Sigmoid colon (tissue), 7 donors: ENCODE measurements around the gene PDILT. TPM values are rescaled to one million over a fixed set of nuclear protein-coding genes. Genes with fewer than 3 reads are reported as not detected.
"Not testable (repeated sequence)": the region's sequence is repeated elsewhere in the genome, so short reads cannot be mapped to it uniquely, and the experiment has no call there.

Experiments
- DNase-seq: peaks from one replicate; pipeline ENCODE4 v3.0.0-alpha.2; 2019
- H3K27ac ChIP-seq, 4 donors: fragments of 200-600 bp; sonication (generic); one replicate each; pipeline ENCODE4 v1.5.1; 2016 to 2019; ENCODE audit warnings: mild to moderate bottlenecking in 1 of 4
- H3K27me3 ChIP-seq, 3 donors: fragments of 200-600 bp; sonication (generic); one replicate each; pipeline ENCODE4 v1.5.1; 2019; ENCODE audit warnings: mild to moderate bottlenecking in 1 of 3
- H3K36me3 ChIP-seq, 4 donors: fragments of 200-600 bp; sonication (generic); one replicate each; pipeline ENCODE4 v1.5.1; 2016 to 2019
- H3K4me1 ChIP-seq, 4 donors: fragments of 200-600 bp; sonication (generic); one replicate each; pipeline ENCODE4 v1.5.1; 2017 to 2019
- H3K4me3 ChIP-seq, 4 donors: fragments of 200-600 bp; sonication (generic); one replicate each; pipeline ENCODE4 v1.5.1; 2017 to 2019; ENCODE audit warnings: mild to moderate bottlenecking in 2 of 4, moderate library complexity in 1 of 4
- H3K9me3 ChIP-seq, 4 donors: fragments of 200-600 bp in 3 of 4; sonication (generic) in 3 of 4; one replicate each; pipeline versions ENCODE4 v1.5.1 to v1.6.1; 2013 to 2019
- EP300 ChIP-seq, 4 donors: sonication (generic); formaldehyde crosslinking; IDR thresholded peaks; one replicate each; pipeline ENCODE4 v1.6.1; 2017; ENCODE audit warnings: antibody characterized with exemption in 4 of 4
- POLR2A ChIP-seq, 2 donors: fragments of 450-650 bp; IDR thresholded peaks; one replicate each; pipeline ENCODE4 v1.6.1; 2016; ENCODE audit warnings: antibody characterized with exemption in 2 of 2, mild to moderate bottlenecking in 2 of 2, moderate library complexity in 2 of 2
- POLR2AphosphoS5 ChIP-seq, 4 donors: sonication (generic); formaldehyde crosslinking; IDR thresholded peaks; one replicate each; pipeline ENCODE4 v1.6.1; 2017; ENCODE audit warnings: antibody characterized with exemption in 4 of 4
- WGBS, 2 donors: extraction: QIAGEN DNeasy Blood & Tissue Kit; methylation state at CpG; one replicate each; pipeline ENCODE4 v1.1.7; 2013; 5-methylcytosine and 5-hydroxymethylcytosine counted together
- intact Hi-C: fragments of 100-400 bp; cut with DNase I; formaldehyde crosslinking; loops from one replicate; pipeline ENCODE4 v1.15.1; 2023
- polyA plus RNA-seq, 3 donors: library from polyadenylated mRNA; stranded (reverse); fragments of 200-250 nt; gene quantifications; one replicate each; pipeline ENCODE4 v1.2.3, GENCODE V29; 2013
- total RNA-seq, 4 donors: library from RNA; depleted of rRNA; stranded (reverse); fragments of >200 nt; gene quantifications; one replicate each; pipeline ENCODE4 v1.1.0, GENCODE V29; 2016
- TF ChIP-seq, protein P1 (sequence below), 4 experiments: fragments of 450-650 bp in 3 of 4; fragments of 200-600 bp in 1 of 4; IDR thresholded peaks; one replicate each; pipeline ENCODE4 v1.5.1; 2016 to 2019; ENCODE audit warnings: antibody characterized with exemption in 4 of 4, mild to moderate bottlenecking in 3 of 4, moderate library complexity in 2 of 4
- donor health status: healthy with polysubstance abuse.
- donor health status: Bipolar disorder and iron deficiency.
- donor health status: healthy.

The PDILT gene
- total and polyA plus RNA-seq, 7 donors = not detected

DNA sequence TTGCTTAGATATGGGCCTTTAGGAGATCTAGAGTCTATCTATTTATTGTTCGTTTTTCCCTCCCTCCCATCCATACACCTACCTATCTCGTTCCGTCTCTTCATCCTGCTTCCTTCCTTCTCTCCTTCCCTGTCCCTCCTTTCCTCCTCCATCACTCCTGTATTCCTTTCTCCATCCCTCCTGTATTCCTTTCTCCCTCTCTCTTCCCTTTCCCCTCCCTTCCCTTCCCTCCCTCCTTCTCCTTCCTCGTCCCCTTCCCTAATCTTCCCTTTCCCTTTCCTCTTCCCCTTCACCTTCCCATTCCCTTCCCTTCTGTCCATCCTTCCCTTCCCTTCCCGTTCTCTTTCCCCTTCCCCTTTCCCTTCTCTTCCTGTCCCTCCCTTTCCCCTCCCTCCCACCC, 87.8 kb downstream of the PDILT start:
- no peak for DNase-seq
- H3K27me3 ChIP-seq = peaks cover 0 to 7% (median 0%) of the 10 kb centered on the region in 3 donors
- intact Hi-C loops = no loop called here
- no peaks in the 10 kb centered on the region for H3K4me1 ChIP-seq
- no peak for TF ChIP-seq POLR2A (IDR thresholded peaks at IDR 0.05)
- TF ChIP-seq, protein P1, sequence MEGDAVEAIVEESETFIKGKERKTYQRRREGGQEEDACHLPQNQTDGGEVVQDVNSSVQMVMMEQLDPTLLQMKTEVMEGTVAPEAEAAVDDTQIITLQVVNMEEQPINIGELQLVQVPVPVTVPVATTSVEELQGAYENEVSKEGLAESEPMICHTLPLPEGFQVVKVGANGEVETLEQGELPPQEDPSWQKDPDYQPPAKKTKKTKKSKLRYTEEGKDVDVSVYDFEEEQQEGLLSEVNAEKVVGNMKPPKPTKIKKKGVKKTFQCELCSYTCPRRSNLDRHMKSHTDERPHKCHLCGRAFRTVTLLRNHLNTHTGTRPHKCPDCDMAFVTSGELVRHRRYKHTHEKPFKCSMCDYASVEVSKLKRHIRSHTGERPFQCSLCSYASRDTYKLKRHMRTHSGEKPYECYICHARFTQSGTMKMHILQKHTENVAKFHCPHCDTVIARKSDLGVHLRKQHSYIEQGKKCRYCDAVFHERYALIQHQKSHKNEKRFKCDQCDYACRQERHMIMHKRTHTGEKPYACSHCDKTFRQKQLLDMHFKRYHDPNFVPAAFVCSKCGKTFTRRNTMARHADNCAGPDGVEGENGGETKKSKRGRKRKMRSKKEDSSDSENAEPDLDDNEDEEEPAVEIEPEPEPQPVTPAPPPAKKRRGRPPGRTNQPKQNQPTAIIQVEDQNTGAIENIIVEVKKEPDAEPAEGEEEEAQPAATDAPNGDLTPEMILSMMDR (IDR thresholded peaks at IDR 0.05) = no peak
- no peak for TF ChIP-seq POLR2AphosphoS5 (IDR thresholded peaks at IDR 0.05)
- TF ChIP-seq EP300 (IDR thresholded peaks at IDR 0.05) = no peak
- 67 to 76% methylated on average over 5 of the region's 5 CpGs for WGBS, 2 donors
- H3K27ac ChIP-seq = no peak overlapping the region
- H3K36me3 ChIP-seq = no peaks in the 10 kb centered on the region
- no peaks in the 10 kb centered on the region for H3K9me3 ChIP-seq
- no peak overlapping the region for H3K4me3 ChIP-seq

DNA sequence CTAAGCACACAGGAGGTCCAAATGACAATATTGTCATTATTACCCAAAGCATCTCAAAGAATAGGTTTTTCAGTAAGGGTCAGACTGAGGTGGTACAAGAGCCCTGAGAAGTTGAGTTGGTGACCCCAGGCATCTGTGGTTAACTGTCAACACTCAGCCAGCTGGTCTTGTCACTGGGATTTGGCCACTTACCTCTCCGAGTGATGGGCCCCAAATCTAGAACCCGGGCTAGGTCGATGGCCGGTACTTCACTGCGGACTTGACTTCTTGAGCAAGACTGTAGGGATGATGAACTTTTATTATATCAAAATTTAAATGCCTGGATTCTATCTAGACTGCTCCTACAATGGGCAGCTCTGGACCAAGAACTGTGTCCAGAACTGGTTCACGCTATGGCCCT, 88.8 kb downstream of the PDILT start:
- Histone ChIP-seq H3K36me3 (no peaks in the 10 kb centered on the region), H3K27me3 (peaks cover 0 to 7% (median 0%) of the 10 kb centered on the region in 3 donors), H3K4me3 (no peak overlapping the region), H3K4me1 (no peaks in the 10 kb centered on the region), H3K9me3 (no peaks in the 10 kb centered on the region), H3K27ac (no peak overlapping the region)
- intact Hi-C loops = no loop called here
- DNase-seq = no peak
- WGBS, 2 donors = 95 to 97% methylated on average over 6 of the region's 6 CpGs
- no peak for TF ChIP-seq EP300 (IDR thresholded peaks at IDR 0.05)
- TF ChIP-seq, protein P1 (IDR thresholded peaks at IDR 0.05) = no peak
- TF ChIP-seq POLR2AphosphoS5 (IDR thresholded peaks at IDR 0.05) = no peak
- no peak for TF ChIP-seq POLR2A (IDR thresholded peaks at IDR 0.05)

DNA sequence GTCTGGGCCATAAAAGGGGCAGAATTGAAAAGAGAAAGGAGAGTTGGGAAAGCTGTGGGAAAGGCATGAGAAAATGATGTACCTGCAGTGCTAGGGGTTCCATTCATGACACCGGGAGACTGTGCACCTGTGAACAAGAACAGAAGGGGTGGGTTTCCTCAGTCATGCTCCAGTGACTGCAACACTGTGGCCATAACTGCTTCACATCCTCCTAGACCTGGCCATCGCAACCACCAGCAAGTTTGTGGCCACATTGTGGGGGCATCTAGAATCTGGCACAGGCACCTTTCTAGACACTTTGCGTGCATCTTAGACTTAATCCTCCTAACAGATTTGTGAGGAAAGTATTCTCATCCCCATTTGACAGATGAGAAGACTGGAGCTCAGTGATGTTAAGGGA, 90.0 kb downstream of the PDILT start:
- Histone ChIP-seq H3K36me3 (no peaks in the 10 kb centered on the region), H3K27ac (no peak overlapping the region), H3K27me3 (peaks cover 0 to 7% (median 0%) of the 10 kb centered on the region in 3 donors), H3K4me1 (no peaks in the 10 kb centered on the region), H3K9me3 (no peaks in the 10 kb centered on the region), H3K4me3 (no peak overlapping the region)
- intact Hi-C loops = no loop called here
- no peak for DNase-seq
- WGBS, 2 donors = 87% methylated on average over 3 of the region's 3 CpGs
- TF ChIP-seq POLR2A (IDR thresholded peaks at IDR 0.05) = no peak
- TF ChIP-seq EP300 (IDR thresholded peaks at IDR 0.05) = no peak

DNA sequence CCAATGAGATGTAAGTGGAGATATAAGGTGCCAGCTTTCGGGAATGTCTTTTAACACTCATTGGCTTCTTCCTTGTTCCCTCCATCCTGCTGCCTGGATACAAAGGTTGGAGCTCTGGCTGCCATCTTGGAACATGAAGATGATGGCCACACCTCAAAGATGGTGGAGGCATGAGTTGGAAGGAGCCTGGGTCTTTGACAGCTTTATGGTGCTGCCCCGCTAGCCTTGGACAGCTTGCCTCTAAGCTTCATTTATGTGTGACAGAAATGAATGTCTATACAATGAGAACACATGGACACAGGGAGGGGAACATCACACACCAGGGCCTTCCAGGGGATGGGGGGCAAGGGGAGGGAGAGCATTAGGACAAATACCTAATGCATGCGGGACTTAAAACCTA, 90.8 kb downstream of the PDILT start:
- H3K9me3 ChIP-seq = no peaks in the 10 kb centered on the region
- no peak for DNase-seq
- peaks cover 0 to 2% (median 0%) of the 10 kb centered on the region in 3 donors for H3K27me3 ChIP-seq
- TF ChIP-seq POLR2A (IDR thresholded peaks at IDR 0.05) = no peak
- no peak for TF ChIP-seq POLR2AphosphoS5 (IDR thresholded peaks at IDR 0.05)
- TF ChIP-seq, protein P1 (IDR thresholded peaks at IDR 0.05) = no peak
- TF ChIP-seq EP300 (IDR thresholded peaks at IDR 0.05) = no peak
- no peaks in the 10 kb centered on the region for H3K4me1 ChIP-seq
- H3K27ac ChIP-seq = no peak overlapping the region
- no peak overlapping the region for H3K4me3 ChIP-seq
- no peaks in the 10 kb centered on the region for H3K36me3 ChIP-seq
- WGBS, 2 donors = 92 to 95% methylated on average over 3 of the region's 3 CpGs
- intact Hi-C loops = no loop called here

DNA sequence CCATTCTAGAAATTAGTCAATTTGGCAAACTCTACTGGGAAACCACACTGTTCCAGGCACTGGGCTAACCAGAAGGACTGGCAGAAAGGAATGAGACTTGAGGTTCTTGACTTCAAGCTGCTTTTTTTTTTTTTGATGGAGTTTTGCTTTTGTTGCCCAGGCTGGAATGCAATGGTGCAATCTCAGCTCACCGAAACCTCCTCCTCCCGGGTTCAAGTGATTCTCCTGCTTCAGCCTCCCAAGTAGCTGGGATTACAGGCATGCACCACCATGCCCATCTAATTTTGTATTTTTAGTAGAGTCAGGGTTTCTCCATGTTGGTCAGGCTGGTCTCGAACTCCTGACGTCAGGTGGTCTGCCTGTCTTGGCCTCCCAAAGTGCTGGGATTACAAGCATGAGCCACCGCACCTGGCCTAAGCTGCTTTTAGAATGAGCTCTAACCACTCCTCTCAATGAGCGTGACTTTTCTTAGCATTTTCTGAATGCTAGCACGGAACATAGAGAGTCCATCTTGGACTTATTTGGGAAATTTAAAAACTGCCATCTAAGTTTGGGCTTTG, 91.9 kb downstream of the PDILT start:
- intact Hi-C loops, H3K4me1 ChIP-seq, H3K27me3 ChIP-seq, H3K36me3 ChIP-seq, DNase-seq, H3K4me3 ChIP-seq, H3K9me3 ChIP-seq, H3K27ac ChIP-seq: not testable (repeated sequence)
- WGBS, 2 donors = 94 to 96% methylated on average over 7 of the region's 7 CpGs

DNA sequence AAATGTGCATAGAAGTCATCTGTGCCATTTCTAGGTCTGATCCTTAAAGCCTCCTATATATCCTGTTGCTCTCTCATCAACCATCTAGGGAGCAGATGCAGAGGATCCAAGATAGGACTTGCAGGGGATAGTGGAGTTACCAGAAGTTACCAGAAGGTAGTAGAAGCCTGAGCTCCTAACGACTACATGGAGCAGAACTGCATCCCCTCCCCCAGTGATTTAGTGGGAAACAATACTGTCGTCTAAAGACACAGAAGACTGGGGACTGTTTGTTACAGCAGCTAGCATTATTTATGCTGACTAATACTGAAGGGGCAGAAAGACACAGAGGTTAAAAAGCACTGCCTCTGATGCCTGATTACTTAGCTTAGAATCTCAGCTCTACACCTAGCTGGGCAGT, 93.0 kb downstream of the PDILT start:
- no peaks in the 10 kb centered on the region for H3K27me3 ChIP-seq
- no peak overlapping the region for H3K4me3 ChIP-seq
- H3K9me3 ChIP-seq = no peaks in the 10 kb centered on the region
- DNase-seq = no peak
- H3K4me1 ChIP-seq = no peaks in the 10 kb centered on the region
- TF ChIP-seq POLR2A (IDR thresholded peaks at IDR 0.05) = no peak
- TF ChIP-seq POLR2AphosphoS5 (IDR thresholded peaks at IDR 0.05) = no peak
- TF ChIP-seq EP300 (IDR thresholded peaks at IDR 0.05) = no peak
- no peak overlapping the region for H3K27ac ChIP-seq
- no peaks in the 10 kb centered on the region for H3K36me3 ChIP-seq
- intact Hi-C loops = no loop called here
- 80 to 88% methylated on average over 2 of the region's 2 CpGs for WGBS, 2 donors
